Measurements from ENCODE around the gene C12orf56.

DNA sequence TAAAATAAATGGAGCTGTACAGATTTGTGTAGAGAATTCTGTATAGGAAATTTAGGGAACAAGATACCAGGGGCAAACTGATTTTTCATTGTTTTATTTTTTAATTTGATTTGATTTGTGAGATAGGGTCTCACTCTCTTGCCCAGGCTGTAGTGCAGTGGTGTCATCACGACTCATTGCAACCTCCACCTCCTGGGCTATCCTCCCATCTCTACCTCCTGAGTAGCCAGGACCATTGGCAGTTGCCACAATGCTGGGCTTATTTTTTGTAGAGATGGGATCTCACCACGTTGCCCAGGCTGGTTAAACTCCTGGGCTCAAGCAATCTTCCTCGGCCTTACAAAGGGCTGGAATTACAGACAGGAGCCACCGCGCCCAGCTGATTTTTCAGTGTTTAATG is 43.4 kb upstream of the C12orf56 start:
- no peak for TF ChIP-seq RARB (CRISPR knock-in tag; IDR thresholded peaks at IDR 0.05)
- TF ChIP-seq GLIS3 (CRISPR knock-in tag; IDR thresholded peaks at IDR 0.05), result no peak
- no peak for TF ChIP-seq ARNTL (CRISPR knock-in tag; IDR thresholded peaks at IDR 0.05; ENCODE audit: borderline replicate concordance, low read depth)
- no peak for TF ChIP-seq ZNF8 (CRISPR knock-in tag; IDR thresholded peaks at IDR 0.05)
- TF ChIP-seq, protein P1, sequence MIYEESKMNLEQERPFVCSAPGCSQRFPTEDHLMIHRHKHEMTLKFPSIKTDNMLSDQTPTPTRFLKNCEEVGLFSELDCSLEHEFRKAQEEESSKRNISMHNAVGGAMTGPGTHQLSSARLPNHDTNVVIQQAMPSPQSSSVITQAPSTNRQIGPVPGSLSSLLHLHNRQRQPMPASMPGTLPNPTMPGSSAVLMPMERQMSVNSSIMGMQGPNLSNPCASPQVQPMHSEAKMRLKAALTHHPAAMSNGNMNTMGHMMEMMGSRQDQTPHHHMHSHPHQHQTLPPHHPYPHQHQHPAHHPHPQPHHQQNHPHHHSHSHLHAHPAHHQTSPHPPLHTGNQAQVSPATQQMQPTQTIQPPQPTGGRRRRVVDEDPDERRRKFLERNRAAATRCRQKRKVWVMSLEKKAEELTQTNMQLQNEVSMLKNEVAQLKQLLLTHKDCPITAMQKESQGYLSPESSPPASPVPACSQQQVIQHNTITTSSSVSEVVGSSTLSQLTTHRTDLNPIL (CRISPR knock-in tag; IDR thresholded peaks at IDR 0.05; ENCODE audit: low read depth), result no peak
- TF ChIP-seq PPARA (CRISPR knock-in tag; IDR thresholded peaks at IDR 0.05; ENCODE audit: borderline replicate concordance), result no peak
- TF ChIP-seq SNAI2 (CRISPR knock-in tag; IDR thresholded peaks at IDR 0.05), result no peak
- no peak for TF ChIP-seq ISL1 (CRISPR knock-in tag; IDR thresholded peaks at IDR 0.05)
- no peak for TF ChIP-seq BACH2 (CRISPR knock-in tag; IDR thresholded peaks at IDR 0.05; ENCODE audit: borderline replicate concordance)
- TF ChIP-seq ESRRG (CRISPR knock-in tag; IDR thresholded peaks at IDR 0.05), result no peak
- TF ChIP-seq, protein P2, sequence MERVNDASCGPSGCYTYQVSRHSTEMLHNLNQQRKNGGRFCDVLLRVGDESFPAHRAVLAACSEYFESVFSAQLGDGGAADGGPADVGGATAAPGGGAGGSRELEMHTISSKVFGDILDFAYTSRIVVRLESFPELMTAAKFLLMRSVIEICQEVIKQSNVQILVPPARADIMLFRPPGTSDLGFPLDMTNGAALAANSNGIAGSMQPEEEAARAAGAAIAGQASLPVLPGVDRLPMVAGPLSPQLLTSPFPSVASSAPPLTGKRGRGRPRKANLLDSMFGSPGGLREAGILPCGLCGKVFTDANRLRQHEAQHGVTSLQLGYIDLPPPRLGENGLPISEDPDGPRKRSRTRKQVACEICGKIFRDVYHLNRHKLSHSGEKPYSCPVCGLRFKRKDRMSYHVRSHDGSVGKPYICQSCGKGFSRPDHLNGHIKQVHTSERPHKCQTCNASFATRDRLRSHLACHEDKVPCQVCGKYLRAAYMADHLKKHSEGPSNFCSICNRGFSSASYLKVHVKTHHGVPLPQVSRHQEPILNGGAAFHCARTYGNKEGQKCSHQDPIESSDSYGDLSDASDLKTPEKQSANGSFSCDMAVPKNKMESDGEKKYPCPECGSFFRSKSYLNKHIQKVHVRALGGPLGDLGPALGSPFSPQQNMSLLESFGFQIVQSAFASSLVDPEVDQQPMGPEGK (CRISPR knock-in tag; IDR thresholded peaks at IDR 0.05; ENCODE audit: borderline replicate concordance), result no peak
- TF ChIP-seq TCF4 (CRISPR knock-in tag; IDR thresholded peaks at IDR 0.05; ENCODE audit: borderline replicate concordance), result no peak
- no peak for TF ChIP-seq ZNF565 (CRISPR knock-in tag; conservative IDR thresholded peaks at IDR 0.05; ENCODE audit: low read depth)
